ENCODE results near the gene COL19A1.
A peak's percentile ranks its signal among the peaks of the same experiment; 100 is the strongest.
"Not testable (repeated sequence)": the region's sequence is repeated elsewhere in the genome, so short reads cannot be mapped to it uniquely, and the experiment has no call there.

The COL19A1 gene

GRCh38 chr6:69866770-69867638 lies 648 bp downstream of the COL19A1 start:
- DNase-seq: peak in 1 of 2 donors; percentile 22

- no peak for DNase-seq
Observed at GRCh38 chr6:69867639-69867976, 1.3 kb downstream of the COL19A1 start.

GRCh38 chr6:69868252-69868804 lies 2.0 kb downstream of the COL19A1 start:
- DNase-seq: no peak

- DNase-seq: no peak
Observed at GRCh38 chr6:69868961-69869360, 2.6 kb downstream of the COL19A1 start.

GRCh38 chr6:69871107-69871506 lies 4.8 kb downstream of the COL19A1 start:
- DNase-seq: no peak

GRCh38 chr6:69873291-69873690 lies 6.9 kb downstream of the COL19A1 start:
- DNase-seq: no peak

GRCh38 chr6:69875715-69876114 lies 9.4 kb downstream of the COL19A1 start:
- no peak for DNase-seq

- no peak for DNase-seq
Observed at GRCh38 chr6:69878795-69879194, 12.4 kb downstream of the COL19A1 start.

GRCh38 chr6:69880601-69881000 lies 14.2 kb downstream of the COL19A1 start:
- no peak for DNase-seq

GRCh38 chr6:69881322-69882151 lies 15.2 kb downstream of the COL19A1 start:
- no peak for DNase-seq

GRCh38 chr6:69883551-69883950 lies 17.2 kb downstream of the COL19A1 start:
- DNase-seq: no peak

GRCh38 chr6:69884231-69884630 lies 17.9 kb downstream of the COL19A1 start:
- DNase-seq: no peak

- DNase-seq: no peak
Observed at GRCh38 chr6:69887026-69887425, 20.7 kb downstream of the COL19A1 start.

GRCh38 chr6:69887714-69888345 lies 21.5 kb downstream of the COL19A1 start:
- DNase-seq: no peak

- DNase-seq: no peak
Observed at GRCh38 chr6:69888482-69889233, 22.3 kb downstream of the COL19A1 start.

- DNase-seq: not testable (repeated sequence)
Observed at GRCh38 chr6:69889234-69889974, 23.0 kb downstream of the COL19A1 start.

- not testable (repeated sequence) for DNase-seq
Observed at GRCh38 chr6:69892561-69892960, 26.2 kb downstream of the COL19A1 start.

GRCh38 chr6:69893266-69893665 lies 26.9 kb downstream of the COL19A1 start:
- DNase-seq: not testable (repeated sequence)

- no peak for DNase-seq
Observed at GRCh38 chr6:69894578-69895347, 28.4 kb downstream of the COL19A1 start.

GRCh38 chr6:69895396-69895795 lies 29.0 kb downstream of the COL19A1 start:
- no peak for DNase-seq

GRCh38 chr6:69900869-69901268 lies 34.5 kb downstream of the COL19A1 start:
- DNase-seq: no peak

Measured in hippocampal formation (tissue), 2 donors.